GM21528 (cell line): Measurements from ENCODE around the gene ACOX1.

Experiments used
- ATAC-seq: cut with Tn5 transposase; IDR thresholded peaks from one replicate; pipeline ENCODE4 v1.9.1; 2021; ENCODE audit warnings: mild to moderate bottlenecking, moderate library complexity; ENCODE audit not compliant: unreplicated experiment, low FRiP score

The ACOX1 gene

DNA sequence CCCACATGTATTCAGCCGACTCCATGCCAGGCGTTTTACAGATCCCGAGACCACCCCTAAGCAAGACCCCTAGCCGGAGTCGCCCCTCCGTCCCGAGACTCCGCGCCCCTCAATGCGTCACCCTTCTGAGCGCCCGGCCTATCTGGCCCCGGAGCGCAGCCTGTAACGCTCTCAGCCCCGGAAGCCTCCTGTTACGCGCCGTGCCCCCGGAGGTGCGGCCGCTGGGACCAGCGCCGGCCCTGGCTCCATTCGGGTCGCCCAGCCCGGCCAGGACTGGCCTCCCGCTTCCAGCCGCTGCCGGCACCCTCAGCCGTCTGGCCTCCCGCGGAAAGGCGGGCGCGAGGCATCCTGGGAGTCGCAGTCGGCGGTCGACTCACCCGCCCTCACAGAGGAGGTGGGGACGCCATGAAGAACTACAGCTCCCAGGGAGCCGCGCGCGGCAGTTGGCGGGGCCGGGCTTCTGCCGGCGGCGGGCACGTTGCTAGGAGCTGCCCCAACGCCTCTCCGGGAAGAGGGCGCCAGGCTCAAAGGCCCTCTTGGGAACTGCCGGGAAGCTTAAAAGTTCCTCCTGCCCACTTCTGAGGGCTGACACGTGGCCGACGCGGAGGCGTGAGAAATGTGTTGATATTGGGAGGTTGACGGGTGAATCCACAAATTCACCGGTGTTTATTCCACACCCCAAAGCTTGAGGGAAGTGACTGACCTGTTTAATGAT lies 38.1 kb downstream of the ACOX1 start, which contains the start of gene FBF1:
FBF1 (minus strand) TSS at position 316 of the 715 bp plus-strand sequence. CDS start 2,893 bp downstream, outside the sequence.
- peak; percentile 92 for ATAC-seq

DNA sequence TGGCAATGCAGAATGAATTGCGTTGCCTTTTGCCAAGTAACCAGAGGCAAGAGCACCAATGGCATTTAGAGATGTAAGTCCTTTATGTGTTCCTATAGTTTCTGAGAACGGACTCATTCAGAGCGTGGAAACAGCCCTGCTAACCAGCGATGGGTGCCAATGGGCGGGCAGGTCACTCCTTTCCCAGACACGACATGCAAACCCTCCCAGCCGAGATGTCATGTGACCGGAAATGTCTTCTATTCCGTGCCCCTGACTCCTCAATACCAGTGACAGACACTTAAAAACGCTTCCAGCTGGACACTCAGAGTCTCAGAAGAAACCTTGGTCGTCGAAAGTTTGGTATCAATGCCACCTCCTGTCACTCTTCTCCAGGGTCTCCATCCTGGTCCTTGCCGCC lies 41.3 kb downstream of the ACOX1 start:
- ATAC-seq: no peak

DNA sequence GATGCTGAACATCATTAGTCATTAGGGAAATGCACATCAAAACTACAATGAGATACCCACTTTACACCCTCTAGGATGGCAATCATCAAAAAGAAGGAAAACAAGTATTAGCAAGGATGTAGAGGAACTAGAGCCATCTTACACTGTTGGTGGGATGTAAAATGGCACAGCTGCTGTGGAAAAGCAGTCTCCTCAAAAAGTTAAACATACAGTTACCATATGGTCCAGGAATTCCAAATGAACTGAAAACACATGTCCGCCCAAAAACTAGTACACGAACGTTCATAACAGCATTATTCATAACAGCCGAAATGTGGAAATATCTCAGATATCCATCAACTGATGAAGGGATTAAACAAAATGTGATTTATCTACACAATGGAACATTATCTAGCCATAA lies 45.2 kb downstream of the ACOX1 start:
- ATAC-seq: no peak

DNA sequence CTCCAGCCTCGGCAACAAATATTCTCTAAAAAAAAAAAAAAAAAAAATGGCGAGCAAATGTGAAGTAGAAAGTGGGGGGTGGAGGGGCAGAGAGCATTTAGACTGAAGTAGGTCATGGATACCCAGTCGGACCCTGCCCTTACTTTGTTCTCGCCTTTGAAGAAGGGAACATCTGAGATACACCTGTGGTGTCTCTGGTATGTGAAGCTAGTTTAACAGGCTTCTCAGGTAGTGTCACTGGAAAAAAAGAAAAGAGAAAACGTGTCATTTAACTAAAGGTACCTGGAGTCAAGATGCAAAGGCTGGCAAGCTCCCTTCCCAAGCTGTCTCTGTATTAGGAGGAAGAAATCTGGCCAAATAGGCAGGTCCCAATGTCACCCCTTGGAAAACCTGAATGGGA lies 46.1 kb downstream of the ACOX1 start:
- ATAC-seq: no peak

DNA sequence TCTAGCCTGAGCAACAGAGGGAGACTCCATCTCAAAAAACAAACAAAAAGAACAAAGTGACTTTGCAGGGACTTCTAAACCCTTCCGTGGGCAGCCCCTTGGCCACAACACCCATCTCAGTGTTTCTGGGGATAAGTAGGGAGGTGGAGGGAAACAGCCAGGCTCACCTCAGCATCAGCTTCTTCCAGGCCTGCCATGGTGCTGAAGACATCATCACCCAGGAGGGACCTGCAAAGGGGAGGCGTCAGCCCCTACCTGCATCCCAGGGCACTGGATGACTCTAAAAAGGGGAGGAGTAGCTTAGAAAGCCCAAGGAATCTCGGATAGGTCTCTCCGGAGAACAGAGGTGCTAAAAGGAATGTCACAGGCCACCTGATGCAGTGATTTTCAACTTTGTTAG lies 47.9 kb downstream of the ACOX1 start:
- no peak for ATAC-seq

DNA sequence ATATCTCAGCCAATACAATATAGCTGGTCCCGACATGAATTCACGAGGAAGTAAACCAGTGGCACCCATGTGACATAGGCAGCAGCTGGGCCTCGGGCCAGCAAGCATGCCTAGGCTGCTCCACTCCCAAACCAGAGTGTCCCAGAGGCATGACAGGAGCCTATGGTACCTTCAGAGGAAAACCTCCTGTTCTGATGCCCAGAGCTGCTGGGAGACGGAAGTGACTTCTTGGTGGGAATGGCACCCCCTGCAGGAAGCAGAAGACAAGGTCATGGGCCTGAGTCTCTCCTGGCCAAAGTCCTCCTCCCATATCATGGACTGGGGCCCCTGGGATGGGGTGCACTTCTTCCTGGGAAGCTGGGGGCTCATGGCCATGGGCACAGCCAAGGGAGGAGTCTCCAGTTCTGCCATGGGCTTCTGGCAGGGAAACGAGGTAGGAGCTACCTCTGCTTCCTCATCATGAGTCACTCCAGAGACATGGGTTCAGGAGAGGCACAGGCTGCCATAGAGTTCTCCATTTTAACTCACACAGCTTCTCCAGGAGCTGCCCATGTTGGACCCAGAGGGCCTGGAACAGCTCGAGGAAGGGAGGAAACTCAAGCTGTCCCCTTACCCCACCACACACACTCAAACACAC lies 51.6 kb downstream of the ACOX1 start:
- ATAC-seq: no peak

DNA sequence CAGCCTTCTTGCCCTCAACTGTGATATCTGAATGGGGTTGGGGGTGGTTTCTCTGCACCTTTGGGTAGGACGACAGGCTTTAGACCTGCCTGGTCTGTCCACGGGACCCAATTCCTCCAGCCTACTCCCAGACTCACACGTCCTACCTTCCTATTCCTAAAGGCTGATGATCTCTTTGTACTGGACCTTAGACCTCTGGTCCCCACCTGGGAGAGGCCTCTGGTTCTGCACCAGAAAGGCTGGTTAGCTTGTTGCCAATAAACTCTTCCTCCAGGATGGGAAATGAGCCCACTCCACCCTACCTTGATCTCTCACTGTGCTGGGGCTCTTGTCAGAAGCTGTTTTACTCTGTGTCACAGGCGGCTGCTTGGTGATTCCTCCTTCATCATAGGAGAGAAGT lies 52.5 kb downstream of the ACOX1 start:
- ATAC-seq: no peak

DNA sequence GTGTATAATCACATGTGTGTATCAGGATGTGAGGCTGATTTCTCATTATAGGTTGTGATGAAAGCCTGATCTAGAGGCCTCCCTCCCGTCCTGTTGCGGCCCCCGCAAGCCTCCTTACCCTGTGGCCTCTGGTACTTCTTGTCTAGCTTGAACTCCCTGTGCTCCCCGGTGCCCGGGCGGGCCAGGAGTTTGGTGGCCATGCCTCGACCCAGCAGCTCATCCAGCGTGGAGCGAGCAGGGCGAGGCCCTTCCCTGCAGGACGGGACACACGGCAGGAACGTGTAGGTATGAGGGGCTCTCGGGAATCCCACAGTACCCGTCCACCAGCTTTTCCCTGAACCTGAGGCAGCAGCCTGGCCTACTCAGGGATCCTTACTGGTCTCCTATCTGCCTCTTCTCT lies 53.1 kb downstream of the ACOX1 start:
- ATAC-seq: no peak

DNA sequence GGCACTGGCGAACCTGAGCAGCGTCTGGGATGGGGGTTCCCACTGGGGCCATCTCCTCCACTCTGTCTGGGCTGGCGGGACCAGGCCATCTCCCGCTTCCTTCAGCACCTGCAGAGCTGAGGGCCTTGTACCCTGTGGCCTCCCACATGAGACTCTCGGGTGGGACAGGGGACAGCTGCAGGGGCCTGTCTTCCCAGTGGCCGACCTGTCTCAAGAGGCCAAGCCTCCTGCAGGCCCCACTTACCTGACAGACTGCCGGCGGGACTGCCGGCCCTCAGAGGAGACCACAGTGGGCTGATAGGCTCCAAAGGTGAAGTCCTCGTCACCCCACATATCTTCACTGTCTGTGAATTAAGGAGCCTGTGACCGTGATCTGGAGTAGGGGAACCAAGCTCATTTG lies 53.9 kb downstream of the ACOX1 start:
- no peak for ATAC-seq

DNA sequence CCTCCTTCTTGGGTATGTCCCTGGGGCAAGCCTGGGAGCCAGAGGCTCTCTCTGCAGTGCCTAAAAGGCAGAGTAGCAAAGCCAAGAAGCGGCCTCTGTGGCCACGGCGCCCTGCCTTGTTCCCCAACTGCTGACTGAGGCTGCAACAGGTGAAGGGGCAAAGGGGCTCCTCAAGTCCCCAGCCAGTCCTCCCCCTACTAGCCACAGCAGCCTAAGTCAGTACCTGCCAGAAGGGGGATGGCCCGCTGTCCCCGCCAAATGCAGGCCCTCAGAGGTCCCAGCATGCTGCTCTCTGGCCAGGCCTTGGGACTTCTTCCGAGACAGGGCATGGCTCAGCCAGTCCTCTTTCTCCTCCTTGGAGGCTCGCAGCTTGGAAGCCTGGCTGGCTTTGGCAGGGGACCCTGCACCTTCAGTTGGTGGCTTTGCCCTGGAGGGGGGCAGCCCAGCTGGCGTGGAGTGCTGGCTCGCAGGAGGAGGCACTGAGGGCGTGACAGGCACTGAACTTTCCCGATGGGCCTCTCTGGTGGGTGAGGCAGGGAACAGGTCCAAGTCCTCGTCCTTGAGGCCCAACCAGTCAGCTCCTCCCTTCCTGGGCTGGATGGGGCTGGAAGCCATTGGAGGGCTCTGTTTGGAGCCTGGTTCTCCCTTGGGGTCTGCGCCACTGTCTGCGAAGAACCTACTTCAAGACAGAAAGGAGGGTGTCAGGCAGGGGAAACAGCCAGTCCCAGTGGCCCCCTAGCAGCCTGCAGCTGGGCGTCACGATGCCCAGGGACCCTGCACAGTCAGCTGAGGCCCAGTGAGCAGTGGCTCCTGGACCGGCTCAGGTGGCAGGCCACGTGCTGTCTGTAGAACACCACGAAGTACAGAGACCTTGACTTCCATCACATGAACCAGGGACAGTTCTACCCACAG lies 55.7 kb downstream of the ACOX1 start:
- no peak for ATAC-seq

DNA sequence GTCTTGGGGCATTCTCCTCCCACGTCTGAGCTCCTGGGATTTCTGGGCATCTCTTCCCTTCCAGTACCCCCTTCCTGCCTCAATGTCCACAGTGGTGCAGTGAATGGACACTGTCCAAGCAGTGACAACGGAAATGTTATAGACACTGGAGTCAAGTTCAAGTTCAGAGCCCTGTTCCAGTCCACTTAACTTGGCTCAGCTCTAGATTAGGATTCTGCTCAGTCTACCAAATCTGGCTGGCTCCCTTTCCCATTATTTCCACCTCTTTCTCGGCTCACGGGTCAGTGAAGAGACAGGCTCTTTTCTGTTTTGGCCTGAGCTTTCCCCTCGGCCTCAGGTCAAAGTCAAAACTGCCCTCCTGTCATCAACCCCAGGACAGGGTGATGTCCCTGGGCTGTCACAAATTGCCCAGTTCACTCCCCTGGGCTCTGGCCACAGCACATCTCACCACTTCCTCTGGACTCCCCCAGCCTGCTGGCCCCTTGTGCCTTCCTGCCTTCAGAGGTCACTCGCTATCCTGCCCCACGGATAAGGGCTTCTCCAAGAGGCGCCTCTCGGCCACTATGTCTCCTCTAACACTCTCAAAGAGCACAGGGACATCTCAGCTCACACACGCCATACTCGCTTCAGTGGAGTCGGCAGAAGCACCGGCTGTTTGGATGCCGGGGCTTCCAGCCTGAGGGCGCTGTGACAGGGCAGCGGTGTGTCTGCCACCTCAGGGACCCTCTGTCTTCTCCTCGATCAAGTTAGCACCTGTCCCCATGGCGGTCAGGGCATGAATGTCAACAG lies 56.6 kb downstream of the ACOX1 start:
- no peak for ATAC-seq

DNA sequence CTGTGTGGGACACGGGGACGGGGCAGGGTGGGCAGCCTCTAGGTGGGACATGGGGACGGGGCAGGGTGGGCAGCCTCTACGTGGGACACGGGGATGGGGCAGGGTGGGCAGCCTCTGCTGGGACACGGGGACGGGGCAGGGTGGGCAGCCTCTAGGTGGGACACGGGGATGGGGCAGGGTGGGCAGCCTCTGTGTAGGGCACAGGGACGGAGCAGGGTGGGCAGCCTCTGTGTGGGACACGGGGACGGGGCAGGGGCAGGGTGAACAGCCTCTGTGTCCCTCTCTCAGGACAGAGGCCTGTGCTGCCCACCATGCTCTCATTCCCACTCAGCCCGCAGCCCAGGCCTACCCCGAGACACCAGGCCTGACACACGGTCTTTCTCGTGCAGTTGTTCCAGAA lies 57.4 kb downstream of the ACOX1 start:
- ATAC-seq: no peak

DNA sequence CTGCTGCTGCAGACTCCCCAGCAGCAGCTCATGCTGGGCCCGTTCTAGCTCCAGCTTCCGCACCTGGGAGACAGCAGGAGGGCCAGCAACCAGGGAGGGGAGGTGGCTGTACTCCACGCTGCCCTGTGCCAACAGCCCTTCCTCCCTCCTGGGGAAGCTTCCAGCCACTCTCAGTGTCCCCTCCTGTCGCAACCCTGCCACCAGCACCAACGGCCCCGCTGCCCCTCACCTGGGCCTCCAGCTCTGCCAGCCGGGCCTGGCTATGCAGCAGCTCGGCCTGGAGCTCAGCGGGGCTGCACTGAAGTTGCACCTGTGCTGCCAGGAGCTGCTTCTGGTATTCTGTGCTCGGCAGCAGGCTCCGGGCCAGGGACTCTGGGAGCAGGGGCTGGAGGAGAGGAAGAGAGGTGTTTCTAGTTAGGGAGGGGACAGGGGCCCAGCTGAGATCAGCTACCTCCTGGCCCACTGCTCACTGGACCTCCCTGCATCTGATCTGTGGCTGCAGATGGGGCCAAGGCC lies 58.9 kb downstream of the ACOX1 start:
- no peak for ATAC-seq

DNA sequence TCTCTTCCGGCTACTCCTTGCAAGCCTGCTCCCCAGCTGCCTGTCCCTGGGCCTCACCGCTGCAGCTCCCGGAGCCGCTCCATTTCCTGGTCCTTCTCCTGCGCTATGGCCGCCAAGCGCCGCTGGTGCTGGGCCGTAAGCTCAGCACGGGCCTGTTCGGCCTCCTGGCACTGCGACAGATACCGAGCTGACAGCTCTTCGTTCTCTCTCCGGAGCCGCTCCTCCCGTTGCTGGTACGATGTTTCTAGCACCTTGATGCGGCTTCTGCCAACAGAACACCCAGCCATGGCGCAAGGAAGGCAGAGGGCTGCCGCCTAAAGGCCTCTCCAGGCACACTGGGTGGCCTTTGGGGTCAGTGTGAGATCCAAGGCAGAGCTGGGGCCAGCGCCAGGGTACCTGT lies 59.4 kb downstream of the ACOX1 start:
- ATAC-seq: no peak

DNA sequence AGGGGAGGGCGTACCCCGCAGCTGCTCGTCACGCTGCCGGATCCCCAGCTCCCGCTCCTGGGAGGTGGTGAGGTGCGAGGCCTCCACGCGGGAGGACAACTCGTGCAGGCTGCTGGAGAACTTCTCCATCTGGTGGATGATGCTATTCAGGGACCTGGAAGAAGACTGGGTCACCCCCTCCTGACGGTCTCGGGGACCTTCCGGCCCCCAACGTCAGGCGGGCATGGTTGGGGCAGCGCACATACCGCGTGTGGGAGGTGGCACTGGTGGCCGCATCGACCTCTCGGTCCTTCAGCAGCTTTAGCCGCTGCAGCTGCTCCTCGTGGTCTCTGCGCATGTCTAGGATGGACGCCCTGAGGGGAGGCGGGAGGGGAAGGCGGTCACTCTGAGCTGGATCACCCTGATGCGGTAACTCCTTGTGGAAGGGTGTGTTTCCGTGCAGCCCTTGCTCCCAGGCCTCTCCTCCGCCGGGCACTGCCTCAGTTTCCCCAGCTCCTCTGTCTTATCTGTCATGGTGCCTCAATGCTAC lies 61.0 kb downstream of the ACOX1 start:
- ATAC-seq: no peak

DNA sequence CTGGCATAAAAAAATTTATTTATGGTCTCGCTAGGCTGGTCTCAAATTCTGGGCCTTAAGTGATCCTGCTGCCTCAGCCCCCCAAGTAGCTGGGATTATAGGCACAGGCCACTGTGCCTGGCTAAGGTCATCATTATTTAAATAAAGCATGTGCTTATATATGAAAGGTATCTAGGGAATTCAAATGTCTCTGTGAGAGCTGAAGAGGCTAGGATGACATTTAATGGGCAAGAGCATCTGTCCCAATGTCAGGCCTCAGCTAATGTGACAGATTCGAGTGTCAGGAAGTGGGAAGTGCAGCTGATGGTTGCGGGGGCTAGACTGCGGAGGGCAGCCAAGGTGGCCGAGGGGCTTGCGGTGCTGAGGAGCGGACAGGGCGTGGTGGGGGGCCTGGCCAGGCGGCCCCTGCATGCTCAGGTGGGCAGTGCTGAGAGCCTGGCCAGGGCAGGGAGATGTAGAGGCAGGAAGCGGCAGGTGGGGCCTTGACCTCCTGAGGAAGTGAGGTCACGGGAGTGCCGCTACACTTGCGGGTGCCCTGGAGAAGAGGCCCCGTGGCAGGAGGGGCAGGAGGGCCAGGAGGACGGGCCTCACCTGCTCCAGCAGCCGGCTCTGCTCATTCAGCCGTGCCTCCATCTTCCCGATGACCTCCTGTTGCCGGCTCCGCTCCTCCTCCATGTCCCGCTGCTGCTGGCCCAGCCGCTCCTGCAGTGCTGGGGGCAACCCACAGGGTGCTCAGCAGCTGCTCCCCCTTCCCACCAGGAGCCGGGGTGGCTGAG lies 61.6 kb downstream of the ACOX1 start:
- no peak for ATAC-seq

DNA sequence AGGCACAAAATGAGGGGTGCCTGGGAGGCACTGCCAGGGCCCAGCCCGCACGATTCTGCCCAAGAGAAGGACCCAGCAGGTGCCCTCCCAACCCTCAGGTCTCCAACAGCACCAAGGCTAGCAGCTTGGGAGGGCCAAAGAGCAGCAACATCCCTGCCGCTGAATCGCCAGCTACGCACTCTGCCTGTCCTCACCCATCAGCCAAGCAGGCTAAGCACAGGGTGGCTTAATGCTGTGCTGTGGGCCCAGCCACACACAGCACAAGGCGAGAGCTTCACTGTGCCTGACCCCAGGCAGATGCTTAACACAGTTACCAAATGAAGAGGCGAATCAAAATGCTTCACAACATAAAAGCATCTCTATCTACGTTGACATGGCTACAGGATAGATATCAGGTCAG lies 63.7 kb downstream of the ACOX1 start:
- no peak for ATAC-seq

DNA sequence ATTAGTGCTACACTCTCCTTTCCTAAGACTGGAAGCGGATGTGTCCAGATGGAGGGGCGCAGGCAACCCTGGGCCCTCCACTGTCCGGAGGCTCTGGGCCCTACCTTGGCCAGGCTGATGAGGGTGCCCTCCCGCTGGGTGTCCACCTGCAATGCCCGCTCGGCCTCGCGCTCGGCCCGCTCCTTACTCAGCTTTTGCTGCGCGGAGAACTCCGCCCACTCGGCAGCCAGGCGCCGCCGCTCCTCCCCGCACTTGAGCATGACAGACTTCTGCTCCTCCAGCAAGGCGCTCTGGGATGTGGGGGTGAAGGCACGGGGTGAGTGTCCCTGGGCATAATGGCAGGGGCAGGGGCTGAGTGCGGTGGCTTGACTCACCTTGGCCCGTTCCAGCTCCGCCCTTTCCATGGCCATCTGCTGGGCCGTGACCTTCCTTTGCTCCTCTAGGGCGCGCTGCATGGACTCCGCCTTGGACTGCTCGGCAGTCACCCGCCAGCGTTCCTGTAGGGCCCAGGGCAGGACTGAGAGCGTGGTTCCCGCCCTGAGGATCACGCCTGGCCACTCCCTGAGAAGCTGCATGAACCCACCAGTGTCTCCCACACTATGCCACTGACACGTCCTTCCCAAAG lies 64.2 kb downstream of the ACOX1 start:
- ATAC-seq: no peak
